Non-pigmented ciliary epithelial cell (primary cell): ENCODE results near the gene CD4.

Experiments
- DNase-seq: peaks from one replicate; pipeline ENCODE4 v3.0.0-alpha.2; 2010; ENCODE audit warnings: low read depth

The CD4 gene

GRCh38 chr12:6778574-6779550 is 10.5 kb upstream of the CD4 start:
- DNase-seq, result peak; percentile 52

GRCh38 chr12:6779708-6780432 is 9.5 kb upstream of the CD4 start:
- no peak for DNase-seq

GRCh38 chr12:6780573-6780972 is 8.8 kb upstream of the CD4 start:
- no peak for DNase-seq

- no peak for DNase-seq
Observed at GRCh38 chr12:6782119-6782518, 7.2 kb upstream of the CD4 start.

GRCh38 chr12:6782850-6783566 is 6.3 kb upstream of the CD4 start:
- DNase-seq, result no peak

- no peak for DNase-seq
Observed at GRCh38 chr12:6783828-6784227, 5.5 kb upstream of the CD4 start.

GRCh38 chr12:6784296-6784695 is 5.0 kb upstream of the CD4 start:
- no peak for DNase-seq

- no peak for DNase-seq
Observed at GRCh38 chr12:6784761-6785160, 4.6 kb upstream of the CD4 start.

GRCh38 chr12:6786416-6787094 is 2.8 kb upstream of the CD4 start:
- DNase-seq, result no peak

GRCh38 chr12:6787309-6787708 is 2.0 kb upstream of the CD4 start:
- DNase-seq, result no peak

- no peak for DNase-seq
Observed at GRCh38 chr12:6790496-6791150, 1.3 kb downstream of the CD4 start.

GRCh38 chr12:6791931-6792520 is 2.7 kb downstream of the CD4 start:
- DNase-seq, result no peak

GRCh38 chr12:6792522-6793201 is 3.3 kb downstream of the CD4 start:
- DNase-seq, result no peak

GRCh38 chr12:6795088-6795487 is 5.8 kb downstream of the CD4 start:
- no peak for DNase-seq

GRCh38 chr12:6796576-6796975 is 7.2 kb downstream of the CD4 start:
- no peak for DNase-seq

- no peak for DNase-seq
Observed at GRCh38 chr12:6799147-6799546, 9.8 kb downstream of the CD4 start.

GRCh38 chr12:6807170-6807569 is 17.8 kb downstream of the CD4 start:
- no peak for DNase-seq

GRCh38 chr12:6809056-6809455 is 19.7 kb downstream of the CD4 start:
- no peak for DNase-seq

- no peak for DNase-seq
Observed at GRCh38 chr12:6810758-6811157, 21.4 kb downstream of the CD4 start.

GRCh38 chr12:6813363-6813762 is 24.0 kb downstream of the CD4 start:
- no peak for DNase-seq
